ENCODE data around the gene OR5P2.
"Not testable (repeated sequence)": the region's sequence is repeated elsewhere in the genome, so short reads cannot be mapped to it uniquely, and the experiment has no call there.

The OR5P2 gene

GRCh38 chr11:7796842-7797241, at the start of gene OR5P2:
OR5P2 (minus strand) TSS chr11:7796942; CDS start chr11:7796942, 0 bp downstream.
- no peak for DNase-seq

GRCh38 chr11:7846003-7846402, 49.3 kb upstream of the OR5P2 start:
- DNase-seq = no peak

GRCh38 chr11:7844986-7845385, 48.2 kb upstream of the OR5P2 start:
- DNase-seq = no peak

- no peak for DNase-seq
These were observed 47.8 kb upstream of the OR5P2 start for GRCh38 chr11:7844521-7844920.

GRCh38 chr11:7840578-7840977, 43.8 kb upstream of the OR5P2 start:
- DNase-seq = no peak

- DNase-seq = no peak
These were observed 36.8 kb upstream of the OR5P2 start for GRCh38 chr11:7833527-7833926.

GRCh38 chr11:7830740-7831139, 34.0 kb upstream of the OR5P2 start, which contains the start of gene OR5P3:
OR5P3 (minus strand) TSS chr11:7830840.
- no peak for DNase-seq

GRCh38 chr11:7826324-7826723, 29.6 kb upstream of the OR5P2 start:
- DNase-seq = no peak

- not testable (repeated sequence) for DNase-seq
These were observed 23.7 kb upstream of the OR5P2 start for GRCh38 chr11:7820417-7820816.

- not testable (repeated sequence) for DNase-seq
These were observed 18.2 kb upstream of the OR5P2 start for GRCh38 chr11:7814897-7815296.

GRCh38 chr11:7810301-7810700, 13.6 kb upstream of the OR5P2 start:
- DNase-seq = not testable (repeated sequence)

- no peak for DNase-seq
These were observed 3.5 kb downstream of the OR5P2 start for GRCh38 chr11:7793233-7793632.

GRCh38 chr11:7787239-7787638, 9.5 kb downstream of the OR5P2 start:
- no peak for DNase-seq

GRCh38 chr11:7775689-7776088, 21.1 kb downstream of the OR5P2 start:
- no peak for DNase-seq

- DNase-seq = not testable (repeated sequence)
These were observed 32.4 kb downstream of the OR5P2 start for GRCh38 chr11:7764301-7764700.

- DNase-seq = no peak
These were observed 37.7 kb downstream of the OR5P2 start for GRCh38 chr11:7759010-7759409.

- DNase-seq = no peak
These were observed 47.3 kb downstream of the OR5P2 start for GRCh38 chr11:7749456-7749855.

Data from CD4-positive, alpha-beta T cell treated with Interferon alpha-2 for 1 hour (primary cell).